Osteocyte (in vitro differentiated cells): ENCODE data around the gene RARB. TPM values are rescaled to one million over a fixed set of nuclear protein-coding genes. Genes with fewer than 3 reads are reported as not detected.

Experiments used
- DNase-seq: peaks from one replicate; pipeline ENCODE4 v3.0.0; 2021; ENCODE audit warnings: mixed read lengths; ENCODE audit not compliant: unreplicated experiment; ENCODE audit errors: extremely low spot score
- H3K27ac Mint-ChIP-seq: one replicate; pipeline ENCODE4 v1.8.0; 2021; ENCODE audit warnings: mild to moderate bottlenecking, mixed read lengths; ENCODE audit not compliant: unreplicated experiment
- H3K27me3 Mint-ChIP-seq: one replicate; pipeline ENCODE4 v1.8.0; 2021; ENCODE audit warnings: mixed read lengths; ENCODE audit not compliant: unreplicated experiment
- H3K36me3 Mint-ChIP-seq: one replicate; pipeline ENCODE4 v1.8.0; 2021; ENCODE audit warnings: mixed read lengths; ENCODE audit not compliant: unreplicated experiment
- H3K4me1 Mint-ChIP-seq: one replicate; pipeline ENCODE4 v1.8.0; 2021; ENCODE audit warnings: mixed read lengths; ENCODE audit not compliant: unreplicated experiment
- H3K4me3 Mint-ChIP-seq: one replicate; pipeline ENCODE4 v1.8.0; 2021; ENCODE audit warnings: mild to moderate bottlenecking, moderate library complexity, mixed read lengths; ENCODE audit not compliant: unreplicated experiment
- H3K9me3 Mint-ChIP-seq: one replicate; pipeline ENCODE4 v1.8.0; 2021; ENCODE audit warnings: mixed read lengths; ENCODE audit not compliant: unreplicated experiment
- total RNA-seq: library from RNA; stranded (reverse); gene quantifications from 2 replicates; pipeline ENCODE4 v1.2.1, GENCODE V29; 2021
- TF ChIP-seq, protein P1 (sequence below): fragments of 200-600 bp; sonication (generic); IDR thresholded peaks from 2 replicates; pipeline ENCODE4 v1.5.0; 2021; ENCODE audit warnings: antibody characterized with exemption, mild to moderate bottlenecking, moderate library complexity

Gene RARB
- total RNA-seq, 1 donor from 2014 or later = 4.8 TPM

DNA sequence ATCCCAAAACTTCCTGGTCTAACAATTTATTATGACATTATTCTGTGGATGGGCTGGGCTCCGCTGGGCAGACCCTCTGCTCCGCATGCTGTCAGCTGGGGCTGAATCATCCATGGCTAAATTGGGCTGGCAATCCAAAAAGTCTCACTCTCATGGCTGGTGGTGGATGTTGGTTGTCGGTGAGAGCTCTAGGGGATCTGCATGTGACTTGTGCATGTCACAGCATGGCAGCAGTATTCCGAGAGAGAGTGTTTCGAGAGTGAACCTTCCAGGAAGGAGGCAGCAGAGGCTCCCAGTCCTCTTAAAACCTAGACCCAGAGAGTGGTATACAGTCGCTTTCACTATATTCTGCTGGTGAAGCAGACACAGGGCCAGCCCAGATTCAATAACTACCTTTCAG lies 9.9 kb downstream of the RARB start:
- Mint-ChIP-seq H3K27ac (peak overlapping the region; percentile 52), H3K4me1 (peaks cover 43% of the 10 kb centered on the region), H3K36me3 (no peaks in the 10 kb centered on the region)

DNA sequence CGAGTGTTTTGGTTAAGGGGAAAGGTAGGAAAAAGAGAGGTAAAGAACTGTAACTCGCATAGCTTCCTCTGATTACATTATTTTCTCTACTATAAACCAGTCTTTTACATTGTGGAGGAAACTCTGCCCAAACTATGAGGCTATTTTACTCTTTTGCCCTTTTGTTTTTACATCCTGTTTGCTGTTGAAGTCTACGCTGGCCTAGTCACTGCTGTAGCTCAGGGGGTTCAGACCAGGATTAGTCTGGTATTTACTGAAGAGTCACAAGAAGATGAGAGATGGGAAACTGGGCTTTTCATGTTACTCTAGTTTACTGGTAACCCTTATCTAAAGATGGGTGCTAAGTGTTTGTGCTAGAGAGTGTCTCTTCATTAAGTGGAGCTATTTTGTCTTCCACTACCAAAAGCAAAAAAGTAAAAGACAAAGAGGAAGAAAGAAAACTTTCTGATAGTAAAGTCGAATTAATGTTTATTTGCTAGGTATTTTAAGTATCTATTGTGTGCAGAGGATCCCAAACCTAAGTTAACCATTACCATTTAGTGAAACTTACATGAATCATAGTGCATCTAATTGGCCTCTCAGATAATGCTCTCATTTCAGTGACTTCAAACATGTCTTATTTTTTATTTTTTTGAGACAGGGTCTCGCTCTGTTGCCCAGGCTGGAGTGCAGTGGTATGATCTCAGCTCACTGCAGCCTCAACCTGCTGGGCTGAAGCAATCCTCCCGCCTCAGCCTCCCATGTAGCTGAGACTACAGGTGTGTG lies 10.9 kb downstream of the RARB start:
- H3K9me3 Mint-ChIP-seq = no peaks in the 10 kb centered on the region
- no peak for DNase-seq
- H3K4me1 Mint-ChIP-seq = peaks cover 34% of the 10 kb centered on the region
- peak overlapping the region; percentile 66 for H3K27ac Mint-ChIP-seq
- TF ChIP-seq, protein P1, sequence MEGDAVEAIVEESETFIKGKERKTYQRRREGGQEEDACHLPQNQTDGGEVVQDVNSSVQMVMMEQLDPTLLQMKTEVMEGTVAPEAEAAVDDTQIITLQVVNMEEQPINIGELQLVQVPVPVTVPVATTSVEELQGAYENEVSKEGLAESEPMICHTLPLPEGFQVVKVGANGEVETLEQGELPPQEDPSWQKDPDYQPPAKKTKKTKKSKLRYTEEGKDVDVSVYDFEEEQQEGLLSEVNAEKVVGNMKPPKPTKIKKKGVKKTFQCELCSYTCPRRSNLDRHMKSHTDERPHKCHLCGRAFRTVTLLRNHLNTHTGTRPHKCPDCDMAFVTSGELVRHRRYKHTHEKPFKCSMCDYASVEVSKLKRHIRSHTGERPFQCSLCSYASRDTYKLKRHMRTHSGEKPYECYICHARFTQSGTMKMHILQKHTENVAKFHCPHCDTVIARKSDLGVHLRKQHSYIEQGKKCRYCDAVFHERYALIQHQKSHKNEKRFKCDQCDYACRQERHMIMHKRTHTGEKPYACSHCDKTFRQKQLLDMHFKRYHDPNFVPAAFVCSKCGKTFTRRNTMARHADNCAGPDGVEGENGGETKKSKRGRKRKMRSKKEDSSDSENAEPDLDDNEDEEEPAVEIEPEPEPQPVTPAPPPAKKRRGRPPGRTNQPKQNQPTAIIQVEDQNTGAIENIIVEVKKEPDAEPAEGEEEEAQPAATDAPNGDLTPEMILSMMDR = no peak
- H3K36me3 Mint-ChIP-seq = no peaks in the 10 kb centered on the region
- H3K27me3 Mint-ChIP-seq = no peaks in the 10 kb centered on the region
- no peak overlapping the region for H3K4me3 Mint-ChIP-seq

More for the DNA sequence above, 9.9 kb downstream of the RARB start:
- Mint-ChIP-seq H3K4me3 (no peak overlapping the region), H3K9me3 (no peaks in the 10 kb centered on the region), H3K27me3 (no peaks in the 10 kb centered on the region)
- DNase-seq = no peak
- TF ChIP-seq, protein P1 = no peak

DNA sequence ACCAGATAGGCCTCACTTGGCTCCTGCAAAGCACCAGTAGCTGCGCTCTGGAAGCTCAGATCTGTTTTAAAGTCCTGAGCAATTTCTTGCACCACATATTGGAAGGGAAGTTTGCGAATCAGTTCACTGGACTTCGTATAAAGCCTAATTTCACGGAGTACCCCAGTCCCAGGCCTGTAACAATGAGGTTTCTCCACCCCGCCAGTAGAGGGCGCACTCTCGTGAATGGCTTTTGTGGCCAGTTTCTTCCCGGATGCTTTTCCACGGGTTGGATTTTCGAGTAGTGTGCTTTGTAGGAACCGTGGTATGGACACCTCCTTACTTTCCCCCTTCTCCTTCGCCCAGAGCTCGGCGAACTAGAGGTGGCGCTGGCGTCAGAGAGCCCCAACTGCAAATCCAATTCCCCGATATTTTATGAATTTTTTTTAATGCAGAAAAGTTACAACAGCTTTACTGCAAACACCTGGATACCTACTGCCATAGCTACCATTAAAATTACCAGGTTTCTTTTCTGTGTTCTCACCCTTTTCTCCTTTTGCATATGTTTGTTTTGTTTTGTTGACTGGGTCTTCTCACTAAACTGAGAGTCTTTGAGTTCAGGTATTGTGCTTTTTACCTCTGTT lies 13.3 kb downstream of the RARB start:
- H3K4me1 Mint-ChIP-seq = peaks cover 30% of the 10 kb centered on the region
- H3K4me3 Mint-ChIP-seq = no peak overlapping the region
- no peak overlapping the region for H3K27ac Mint-ChIP-seq
- H3K27me3 Mint-ChIP-seq = no peaks in the 10 kb centered on the region
- no peaks in the 10 kb centered on the region for H3K9me3 Mint-ChIP-seq
- TF ChIP-seq, protein P1 = peak; percentile 68
- DNase-seq = no peak
- no peaks in the 10 kb centered on the region for H3K36me3 Mint-ChIP-seq

DNA sequence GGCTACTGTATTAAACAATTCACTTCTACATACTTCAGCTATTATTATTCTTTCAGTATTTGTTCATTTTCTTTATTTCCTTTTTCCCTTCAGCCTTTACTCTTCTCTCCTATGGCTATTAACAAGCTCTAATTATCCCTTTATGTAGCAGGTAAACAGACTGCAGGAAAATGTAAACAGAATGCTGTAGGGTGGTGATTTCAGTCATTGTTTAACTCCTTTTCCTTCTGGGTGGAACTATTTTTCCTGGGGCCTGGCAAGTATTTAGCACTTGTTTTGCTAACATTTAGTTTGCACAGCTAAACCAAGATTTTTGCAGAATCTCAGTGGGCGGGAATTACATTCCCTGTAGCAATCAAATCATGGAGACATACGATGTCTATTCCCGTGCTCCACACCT lies 14.4 kb downstream of the RARB start:
- Mint-ChIP-seq H3K36me3 (no peaks in the 10 kb centered on the region), H3K4me3 (no peak overlapping the region), H3K9me3 (no peaks in the 10 kb centered on the region), H3K27me3 (no peaks in the 10 kb centered on the region), H3K4me1 (peaks cover 39% of the 10 kb centered on the region), H3K27ac (peak overlapping the region; percentile 58)
- TF ChIP-seq, protein P1 = no peak
- DNase-seq = no peak

DNA sequence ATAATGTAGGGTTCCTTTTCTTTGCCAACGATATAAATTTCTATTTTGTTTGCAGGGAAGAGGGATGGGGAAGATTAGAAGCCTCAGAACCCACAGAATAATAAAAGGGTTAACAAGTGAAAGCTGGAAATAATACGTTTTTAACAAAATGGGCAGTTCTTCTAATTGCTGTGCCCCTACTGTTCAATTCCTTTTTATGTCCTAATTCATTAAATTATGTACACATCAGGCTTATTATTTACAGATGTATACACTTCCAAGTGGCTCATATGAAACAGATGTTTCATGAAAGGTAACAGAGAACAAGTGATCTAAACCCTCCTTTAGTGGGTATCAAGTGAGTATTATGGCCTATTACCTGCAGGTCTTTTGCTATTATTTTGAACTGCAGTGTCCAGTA lies 16.2 kb downstream of the RARB start:
- no peak overlapping the region for H3K27ac Mint-ChIP-seq

More for the DNA sequence above, 16.2 kb downstream of the RARB start:
- DNase-seq = no peak
- no peaks in the 10 kb centered on the region for H3K9me3 Mint-ChIP-seq
- H3K27me3 Mint-ChIP-seq = no peaks in the 10 kb centered on the region
- H3K4me3 Mint-ChIP-seq = no peak overlapping the region
- H3K36me3 Mint-ChIP-seq = no peaks in the 10 kb centered on the region
- TF ChIP-seq, protein P1 = no peak
- peaks cover 42% of the 10 kb centered on the region for H3K4me1 Mint-ChIP-seq
